Measurements from ENCODE around the gene BEX5. TPM values are rescaled to one million over a fixed set of nuclear protein-coding genes. Genes with fewer than 3 reads are reported as not detected.
A peak's percentile ranks its signal among the peaks of the same experiment; 100 is the strongest.
"Not testable (repeated sequence)": the region's sequence is repeated elsewhere in the genome, so short reads cannot be mapped to it uniquely, and the experiment has no call there.

BEX5 gene
- total RNA-seq, 4 donors from 2014 or later = 10.1 to 22.8 (median 21.0) TPM

- Histone ChIP-seq H3K27me3 (no peaks in the 10 kb centered on the region), H3K4me3 (replicated peaks in 1 of 3) (no peak overlapping the region), H3K9me3 (no peaks in the 10 kb centered on the region), H3K27ac (no peak overlapping the region), H3K4me1 (no peaks in the 10 kb centered on the region), H3K36me3 (no peaks in the 10 kb centered on the region)
- TF ChIP-seq, protein P1, sequence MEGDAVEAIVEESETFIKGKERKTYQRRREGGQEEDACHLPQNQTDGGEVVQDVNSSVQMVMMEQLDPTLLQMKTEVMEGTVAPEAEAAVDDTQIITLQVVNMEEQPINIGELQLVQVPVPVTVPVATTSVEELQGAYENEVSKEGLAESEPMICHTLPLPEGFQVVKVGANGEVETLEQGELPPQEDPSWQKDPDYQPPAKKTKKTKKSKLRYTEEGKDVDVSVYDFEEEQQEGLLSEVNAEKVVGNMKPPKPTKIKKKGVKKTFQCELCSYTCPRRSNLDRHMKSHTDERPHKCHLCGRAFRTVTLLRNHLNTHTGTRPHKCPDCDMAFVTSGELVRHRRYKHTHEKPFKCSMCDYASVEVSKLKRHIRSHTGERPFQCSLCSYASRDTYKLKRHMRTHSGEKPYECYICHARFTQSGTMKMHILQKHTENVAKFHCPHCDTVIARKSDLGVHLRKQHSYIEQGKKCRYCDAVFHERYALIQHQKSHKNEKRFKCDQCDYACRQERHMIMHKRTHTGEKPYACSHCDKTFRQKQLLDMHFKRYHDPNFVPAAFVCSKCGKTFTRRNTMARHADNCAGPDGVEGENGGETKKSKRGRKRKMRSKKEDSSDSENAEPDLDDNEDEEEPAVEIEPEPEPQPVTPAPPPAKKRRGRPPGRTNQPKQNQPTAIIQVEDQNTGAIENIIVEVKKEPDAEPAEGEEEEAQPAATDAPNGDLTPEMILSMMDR (IDR thresholded peaks at IDR 0.05) = no peak
- no peak for TF ChIP-seq POLR2A (IDR thresholded peaks at IDR 0.05)
- intact Hi-C loops (cut with DNase I) = no loop called here
- DNase-seq = no peak
- 35 to 37% methylated on average over 4 of the region's 4 CpGs for WGBS, 2 donors
Observed at GRCh38 chrX:102138064-102138463, 17.7 kb downstream of the BEX5 start.

DNA sequence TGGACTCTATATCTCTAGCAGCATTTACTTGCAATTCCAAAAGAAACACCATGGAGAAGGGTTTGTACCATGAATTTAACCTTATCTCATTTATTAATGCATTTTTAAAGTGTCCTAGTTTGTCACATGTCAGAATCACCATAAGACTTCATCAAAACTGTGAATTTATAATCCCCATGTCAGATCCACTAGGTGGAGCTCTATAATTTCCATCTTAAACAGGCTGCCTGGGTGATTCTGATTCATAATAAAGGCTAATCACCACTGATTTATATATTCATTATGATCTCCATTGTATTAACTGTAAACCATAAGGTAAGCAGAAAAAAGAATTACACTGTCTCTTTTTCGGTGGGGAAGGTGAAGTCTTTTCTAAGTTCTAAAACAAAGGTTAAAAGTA lies 26.3 kb downstream of the BEX5 start:
- no peaks in the 10 kb centered on the region for H3K27me3 ChIP-seq
- intact Hi-C loops (cut with DNase I) = no loop called here
- H3K4me3 ChIP-seq (replicated peaks in 1 of 3) = no peak overlapping the region
- H3K4me1 ChIP-seq = no peaks in the 10 kb centered on the region
- H3K9me3 ChIP-seq = no peaks in the 10 kb centered on the region
- H3K27ac ChIP-seq = no peak overlapping the region
- DNase-seq = no peak
- no peaks in the 10 kb centered on the region for H3K36me3 ChIP-seq
- WGBS, 2 donors = 52 to 56% methylated on average over 1 of the region's 1 CpG
- TF ChIP-seq, protein P1 (IDR thresholded peaks at IDR 0.05) = peak in 3 of 6 experiments; percentile 14 to 37 (median 34)
- no peak for TF ChIP-seq POLR2A (IDR thresholded peaks at IDR 0.05)

DNA sequence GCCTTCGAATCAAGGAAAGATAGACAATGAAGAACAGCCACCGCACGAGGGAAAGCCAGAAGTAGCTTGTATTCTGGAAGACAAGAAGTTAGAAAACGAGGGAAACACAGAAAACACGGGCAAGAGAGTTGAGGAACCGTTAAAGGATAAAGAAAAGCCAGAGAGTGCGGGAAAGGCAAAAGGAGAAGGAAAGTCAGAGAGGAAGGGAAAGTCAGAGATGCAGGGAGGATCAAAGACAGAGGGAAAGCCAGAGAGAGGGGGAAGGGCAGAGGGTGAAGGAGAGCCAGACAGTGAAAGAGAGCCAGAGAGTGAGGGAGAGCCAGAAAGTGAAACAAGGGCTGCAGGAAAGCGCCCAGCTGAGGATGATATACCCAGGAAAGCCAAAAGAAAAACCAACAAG lies 28.9 kb downstream of the BEX5 start:
- WGBS, 2 donors = 65 to 67% methylated on average over 8 of the region's 8 CpGs
- Histone ChIP-seq H3K27me3 (no peaks in the 10 kb centered on the region), H3K36me3 (no peaks in the 10 kb centered on the region), H3K4me1 (no peaks in the 10 kb centered on the region), H3K9me3 (no peaks in the 10 kb centered on the region), H3K4me3 (replicated peaks in 1 of 3) (no peak overlapping the region), H3K27ac (no peak overlapping the region)
- DNase-seq = no peak
- intact Hi-C loops (cut with DNase I) = no loop called here
- TF ChIP-seq POLR2A (IDR thresholded peaks at IDR 0.05) = no peak
- TF ChIP-seq, protein P1 (IDR thresholded peaks at IDR 0.05) = no peak

- intact Hi-C loops (cut with DNase I); H3K9me3 ChIP-seq; DNase-seq: not testable (repeated sequence)
Observed at GRCh38 chrX:102126080-102126818, 29.5 kb downstream of the BEX5 start.

GRCh38 chrX:102125436-102125835 lies 30.3 kb downstream of the BEX5 start, which contains the start of gene TCEAL2:
Gene TCEAL2 (plus strand): TSS chrX:102125679. CDS start chrX:102126831, 1,152 bp downstream.
- WGBS, 2 donors = 0% methylated on average over 2 of the region's 38 CpGs
- H3K4me1 ChIP-seq; intact Hi-C loops (cut with DNase I); H3K36me3 ChIP-seq; H3K9me3 ChIP-seq; H3K27me3 ChIP-seq: not testable (repeated sequence)
- TF ChIP-seq POLR2A (IDR thresholded peaks at IDR 0.05) = peak in 1 of 2 donors; percentile 77
- peak within 1 kb of the TSS in 1 of 3 donors; percentile 29 for H3K27ac ChIP-seq
- peak within 1 kb of the TSS in 1 of 3 donors; percentile 20 for H3K4me3 ChIP-seq (replicated peaks in 1 of 3)
- DNase-seq = peak; percentile 54 to 66

More at GRCh38 chrX:102126080-102126818, 29.5 kb downstream of the BEX5 start:
- not testable (repeated sequence) for H3K36me3 ChIP-seq, H3K4me1 ChIP-seq, H3K27me3 ChIP-seq
- WGBS, 2 donors = 17 to 24% methylated on average over 11 to 14 of the region's 21 CpGs
- Histone ChIP-seq H3K4me3 (replicated peaks in 1 of 3) (peak overlapping the region in 1 of 3 donors; percentile 20), H3K27ac (peak overlapping the region in 1 of 3 donors; percentile 29)

DNA sequence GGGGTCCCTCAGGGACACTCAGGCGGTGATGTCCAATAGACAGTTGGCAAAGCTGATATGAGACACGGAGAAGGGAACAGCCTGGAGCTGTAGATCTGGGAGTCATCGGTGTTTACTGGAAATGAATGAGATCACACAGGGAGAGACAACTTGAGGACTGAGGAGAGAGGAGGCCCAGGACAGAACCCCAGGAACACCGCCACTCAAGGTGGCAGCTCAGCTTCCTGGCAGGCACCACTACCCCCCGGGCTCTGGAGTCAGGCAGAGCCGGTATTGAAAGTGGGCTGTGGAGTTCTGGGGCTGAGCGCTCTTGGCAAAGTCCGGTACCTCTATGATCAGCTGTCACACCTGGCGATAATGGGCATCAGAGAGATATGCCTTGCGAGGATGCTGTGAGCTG lies 30.8 kb downstream of the BEX5 start:
- H3K9me3 ChIP-seq; H3K36me3 ChIP-seq; H3K27ac ChIP-seq; intact Hi-C loops (cut with DNase I); DNase-seq; H3K27me3 ChIP-seq; H3K4me1 ChIP-seq: not testable (repeated sequence)
- WGBS, 2 donors = 23 to 28% methylated on average over 3 of the region's 10 CpGs
- peak overlapping the region in 1 of 3 donors; percentile 20 for H3K4me3 ChIP-seq (replicated peaks in 1 of 3)
